Chondrocyte (in vitro differentiated cells): ENCODE results near the gene TMEM121B. TPM values are rescaled to one million over a fixed set of nuclear protein-coding genes. Genes with fewer than 3 reads are reported as not detected.

Experiments
- DNase-seq: peaks from one replicate; pipeline ENCODE4 v3.0.0; 2021; ENCODE audit warnings: mixed read lengths, low spot score
- H3K27ac Mint-ChIP-seq: one replicate; pipeline ENCODE4 v1.8.0; 2021; ENCODE audit warnings: mild to moderate bottlenecking, moderate library complexity, mixed read lengths; ENCODE audit not compliant: unreplicated experiment
- H3K27me3 Mint-ChIP-seq: 2 replicates; pipeline ENCODE4 v1.8.0; 2021; ENCODE audit warnings: low read depth, mixed read lengths
- H3K36me3 Mint-ChIP-seq: 2 replicates; pipeline ENCODE4 v1.8.0; 2021; ENCODE audit warnings: low read depth, mixed read lengths
- H3K4me1 Mint-ChIP-seq: 2 replicates; pipeline ENCODE4 v1.8.0; 2021; ENCODE audit warnings: low read depth, mild to moderate bottlenecking, mixed read lengths
- H3K4me3 Mint-ChIP-seq: one replicate; pipeline ENCODE4 v1.8.0; 2021; ENCODE audit warnings: mild to moderate bottlenecking, moderate library complexity, mixed read lengths; ENCODE audit not compliant: unreplicated experiment
- H3K9me3 Mint-ChIP-seq: 2 replicates; pipeline ENCODE4 v1.8.0; 2021; ENCODE audit warnings: low read depth, mixed read lengths
- CTCF ChIP-seq: fragments of 200-600 bp; sonication (generic); IDR thresholded peaks from 2 replicates; pipeline ENCODE4 v1.5.0; 2021; ENCODE audit warnings: antibody characterized with exemption, mild to moderate bottlenecking, moderate library complexity
- total RNA-seq: library from RNA; stranded (reverse); gene quantifications from 3 replicates; pipeline ENCODE4 v1.2.1, GENCODE V29; 2021

TMEM121B gene
- total RNA-seq, 1 donor from 2014 or later, result 0.87 TPM

GRCh38 chr22:17105143-17106129 lies 15.7 kb downstream of the TMEM121B start:
- no peak overlapping the region for H3K4me3 Mint-ChIP-seq
- no peak for TF ChIP-seq CTCF
- H3K36me3 Mint-ChIP-seq, result peaks cover 31% of the 10 kb centered on the region
- no peaks in the 10 kb centered on the region for H3K27me3 Mint-ChIP-seq
- DNase-seq, result no peak
- H3K27ac Mint-ChIP-seq, result no peak overlapping the region
- no peaks in the 10 kb centered on the region for H3K9me3 Mint-ChIP-seq
- no peaks in the 10 kb centered on the region for H3K4me1 Mint-ChIP-seq

GRCh38 chr22:17104336-17104935 lies 16.7 kb downstream of the TMEM121B start:
- Mint-ChIP-seq H3K27ac (no peak overlapping the region), H3K9me3 (no peaks in the 10 kb centered on the region), H3K27me3 (no peaks in the 10 kb centered on the region), H3K4me3 (no peak overlapping the region), H3K36me3 (peaks cover 32% of the 10 kb centered on the region), H3K4me1 (no peaks in the 10 kb centered on the region)
- no peak for TF ChIP-seq CTCF
- no peak for DNase-seq

GRCh38 chr22:17103351-17103750 lies 17.8 kb downstream of the TMEM121B start:
- no peak for TF ChIP-seq CTCF
- Mint-ChIP-seq H3K4me1 (no peaks in the 10 kb centered on the region), H3K4me3 (no peak overlapping the region), H3K27me3 (no peaks in the 10 kb centered on the region), H3K27ac (no peak overlapping the region), H3K9me3 (no peaks in the 10 kb centered on the region), H3K36me3 (peaks cover 37% of the 10 kb centered on the region)
- DNase-seq, result no peak

- no peak for DNase-seq
- peaks cover 39% of the 10 kb centered on the region for H3K36me3 Mint-ChIP-seq
- H3K9me3 Mint-ChIP-seq, result no peaks in the 10 kb centered on the region
- H3K4me1 Mint-ChIP-seq, result no peaks in the 10 kb centered on the region
- no peak for TF ChIP-seq CTCF
- H3K4me3 Mint-ChIP-seq, result no peak overlapping the region
- H3K27ac Mint-ChIP-seq, result no peak overlapping the region
- H3K27me3 Mint-ChIP-seq, result no peaks in the 10 kb centered on the region
Observed at GRCh38 chr22:17102297-17102667, 18.9 kb downstream of the TMEM121B start.

GRCh38 chr22:17101475-17102296 lies 19.5 kb downstream of the TMEM121B start:
- no peak overlapping the region for H3K4me3 Mint-ChIP-seq

More at GRCh38 chr22:17101475-17102296, 19.5 kb downstream of the TMEM121B start:
- no peak for DNase-seq
- H3K36me3 Mint-ChIP-seq, result peaks cover 39% of the 10 kb centered on the region
- H3K27me3 Mint-ChIP-seq, result no peaks in the 10 kb centered on the region
- no peaks in the 10 kb centered on the region for H3K9me3 Mint-ChIP-seq
- TF ChIP-seq CTCF, result no peak
- no peaks in the 10 kb centered on the region for H3K4me1 Mint-ChIP-seq
- H3K27ac Mint-ChIP-seq, result no peak overlapping the region
